Measurements from ENCODE around the gene SIK3.

The SIK3 gene

DNA sequence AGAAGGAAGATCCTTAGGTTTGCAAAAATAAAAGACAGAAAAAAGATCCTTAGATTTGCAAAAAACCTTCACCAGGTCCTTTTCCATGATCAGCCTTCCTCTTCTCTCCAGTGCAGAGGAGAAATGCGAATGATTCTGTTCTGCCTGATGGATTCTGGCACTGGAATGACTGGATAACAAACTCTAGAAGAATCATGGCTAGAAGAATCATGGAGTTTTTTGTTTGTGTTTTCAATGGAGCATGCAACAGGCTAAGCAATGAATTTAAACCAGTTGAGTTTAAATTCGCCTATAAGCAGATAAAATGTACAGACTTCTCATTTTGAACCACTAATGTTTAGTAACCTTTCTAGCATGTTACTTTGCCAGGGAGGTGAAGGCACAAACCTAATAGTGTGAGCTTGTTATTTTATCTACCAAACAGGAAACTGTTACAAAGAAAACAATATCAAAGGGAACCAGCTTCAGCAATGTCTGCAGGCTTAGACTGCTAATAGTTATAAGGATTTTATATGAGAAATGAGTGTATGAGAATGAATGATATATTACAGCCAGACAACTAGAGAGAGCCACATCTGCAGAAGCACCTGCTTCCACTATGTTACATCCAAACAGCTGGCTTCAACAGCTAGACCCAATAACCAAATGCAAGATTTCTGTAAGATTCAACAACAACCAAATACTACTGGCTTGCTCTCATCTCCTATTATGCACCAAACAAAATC is 196.1 kb downstream of the SIK3 start:
- TF ChIP-seq EZH2phosphoT487 (IDR thresholded peaks at IDR 0.05; ENCODE audit: low read length) = no peak
- TF ChIP-seq, protein P1, sequence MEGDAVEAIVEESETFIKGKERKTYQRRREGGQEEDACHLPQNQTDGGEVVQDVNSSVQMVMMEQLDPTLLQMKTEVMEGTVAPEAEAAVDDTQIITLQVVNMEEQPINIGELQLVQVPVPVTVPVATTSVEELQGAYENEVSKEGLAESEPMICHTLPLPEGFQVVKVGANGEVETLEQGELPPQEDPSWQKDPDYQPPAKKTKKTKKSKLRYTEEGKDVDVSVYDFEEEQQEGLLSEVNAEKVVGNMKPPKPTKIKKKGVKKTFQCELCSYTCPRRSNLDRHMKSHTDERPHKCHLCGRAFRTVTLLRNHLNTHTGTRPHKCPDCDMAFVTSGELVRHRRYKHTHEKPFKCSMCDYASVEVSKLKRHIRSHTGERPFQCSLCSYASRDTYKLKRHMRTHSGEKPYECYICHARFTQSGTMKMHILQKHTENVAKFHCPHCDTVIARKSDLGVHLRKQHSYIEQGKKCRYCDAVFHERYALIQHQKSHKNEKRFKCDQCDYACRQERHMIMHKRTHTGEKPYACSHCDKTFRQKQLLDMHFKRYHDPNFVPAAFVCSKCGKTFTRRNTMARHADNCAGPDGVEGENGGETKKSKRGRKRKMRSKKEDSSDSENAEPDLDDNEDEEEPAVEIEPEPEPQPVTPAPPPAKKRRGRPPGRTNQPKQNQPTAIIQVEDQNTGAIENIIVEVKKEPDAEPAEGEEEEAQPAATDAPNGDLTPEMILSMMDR (IDR thresholded peaks at IDR 0.05; ENCODE audit: low read length) = no peak
- TF ChIP-seq EZH2 (optimal IDR thresholded peaks at IDR 0.05; ENCODE audit: low read depth, low read length) = no peak
- no peak overlapping the region for H3K4me3 ChIP-seq (ENCODE audit: low read length)
- no peak for DNase-seq
- H3K79me2 ChIP-seq (ENCODE audit: low read length) = 0 out of 2 replicates have a peak, but pooled peaks cover 8% of the 10 kb centered on the region
- no peaks in the 10 kb centered on the region for H3K9me3 ChIP-seq (replicated peaks; ENCODE audit: insufficient read depth, low read length)
- H3K36me3 ChIP-seq (replicated peaks; ENCODE audit: insufficient read depth, low read length) = no peaks in the 10 kb centered on the region
- no peaks in the 10 kb centered on the region for H3F3A ChIP-seq (ENCODE audit: insufficient read depth, low read length)
- H4K20me1 ChIP-seq (ENCODE audit: insufficient read depth, low read length) = no peaks in the 10 kb centered on the region
- no peak overlapping the region for H3K4me2 ChIP-seq (ENCODE audit: low read depth, low read length)
- no peak overlapping the region for H3K9ac ChIP-seq (ENCODE audit: low read length)
- H3K9me2 ChIP-seq (replicated peaks; ENCODE audit: insufficient read depth, low read length) = no peaks in the 10 kb centered on the region
- H3K4me1 ChIP-seq (ENCODE audit: low read length) = no peaks in the 10 kb centered on the region
- no peaks in the 10 kb centered on the region for H3K27me3 ChIP-seq (replicated peaks; ENCODE audit: insufficient read depth, low read length)
- H2AFZ ChIP-seq (ENCODE audit: low read length) = no peak overlapping the region
- no peak overlapping the region for H3K27ac ChIP-seq (ENCODE audit: low read length)

DNA sequence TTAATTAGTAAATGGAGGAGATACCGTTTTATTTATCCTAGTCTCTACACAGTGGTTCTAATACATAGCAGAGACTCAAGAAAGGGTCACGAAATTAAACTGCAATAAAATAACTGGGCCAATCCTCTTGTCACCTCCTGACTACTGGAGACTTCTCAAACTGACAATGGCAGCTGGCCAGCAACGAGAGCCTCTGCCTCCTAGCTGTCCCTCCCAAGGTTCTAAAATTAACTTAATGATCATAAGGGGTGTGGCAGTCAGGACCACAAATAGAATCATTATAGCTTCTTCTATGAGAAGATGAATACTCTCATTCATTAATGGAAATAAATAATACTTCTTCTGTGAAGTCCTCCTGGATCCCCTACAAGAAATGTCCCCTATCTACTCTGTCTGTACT is 197.0 kb downstream of the SIK3 start:
- no peak overlapping the region for H3K9ac ChIP-seq (ENCODE audit: low read length)
- no peaks in the 10 kb centered on the region for H3K27me3 ChIP-seq (replicated peaks; ENCODE audit: insufficient read depth, low read length)
- 0 out of 2 replicates have a peak, but pooled peaks cover 8% of the 10 kb centered on the region for H3K79me2 ChIP-seq (ENCODE audit: low read length)
- H3K36me3 ChIP-seq (replicated peaks; ENCODE audit: insufficient read depth, low read length) = no peaks in the 10 kb centered on the region
- H3K9me2 ChIP-seq (replicated peaks; ENCODE audit: insufficient read depth, low read length) = no peaks in the 10 kb centered on the region
- no peak overlapping the region for H3K4me3 ChIP-seq (ENCODE audit: low read length)
- H4K20me1 ChIP-seq (ENCODE audit: insufficient read depth, low read length) = no peaks in the 10 kb centered on the region
- no peak for DNase-seq
- no peaks in the 10 kb centered on the region for H3K4me1 ChIP-seq (ENCODE audit: low read length)
- H3K9me3 ChIP-seq (replicated peaks; ENCODE audit: insufficient read depth, low read length) = no peaks in the 10 kb centered on the region
- H3F3A ChIP-seq (ENCODE audit: insufficient read depth, low read length) = no peaks in the 10 kb centered on the region
- H3K4me2 ChIP-seq (ENCODE audit: low read depth, low read length) = no peak overlapping the region
- H2AFZ ChIP-seq (ENCODE audit: low read length) = no peak overlapping the region
- no peak for TF ChIP-seq EZH2 (optimal IDR thresholded peaks at IDR 0.05; ENCODE audit: low read depth, low read length)
- no peak for TF ChIP-seq EZH2phosphoT487 (IDR thresholded peaks at IDR 0.05; ENCODE audit: low read length)
- TF ChIP-seq, protein P1 (IDR thresholded peaks at IDR 0.05; ENCODE audit: low read length) = no peak
- H3K27ac ChIP-seq (ENCODE audit: low read length) = no peak overlapping the region

DNA sequence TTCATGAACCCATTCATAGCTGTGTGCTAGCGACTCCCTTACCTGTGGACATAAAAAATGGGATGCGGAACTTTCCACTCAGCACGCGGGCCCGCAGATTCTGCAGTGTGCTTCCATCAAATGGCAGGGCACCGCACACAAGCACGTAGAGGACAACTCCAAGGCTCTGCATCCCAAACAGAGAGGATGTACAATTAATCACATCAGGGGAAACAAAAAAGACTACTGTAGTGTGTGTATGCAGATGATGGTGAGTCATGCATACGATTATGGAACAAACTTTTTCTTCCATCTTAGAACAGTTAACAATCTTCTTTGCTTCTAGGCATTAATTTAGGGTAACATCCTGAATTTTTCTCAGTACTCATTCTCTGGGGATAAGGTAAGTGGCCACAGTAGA is 202.0 kb downstream of the SIK3 start:
- H3K27ac ChIP-seq (ENCODE audit: low read length) = no peak overlapping the region
- H3K4me3 ChIP-seq (ENCODE audit: low read length) = no peak overlapping the region
- H3K9me3 ChIP-seq (replicated peaks; ENCODE audit: insufficient read depth, low read length) = no peaks in the 10 kb centered on the region
- no peak for DNase-seq
- H2AFZ ChIP-seq (ENCODE audit: low read length) = no peak overlapping the region
- no peaks in the 10 kb centered on the region for H3K27me3 ChIP-seq (replicated peaks; ENCODE audit: insufficient read depth, low read length)
- H3K79me2 ChIP-seq (ENCODE audit: low read length) = no peaks in the 10 kb centered on the region
- no peaks in the 10 kb centered on the region for H3K36me3 ChIP-seq (replicated peaks; ENCODE audit: insufficient read depth, low read length)
- H3K9ac ChIP-seq (ENCODE audit: low read length) = no peak overlapping the region
- TF ChIP-seq, protein P1 (IDR thresholded peaks at IDR 0.05; ENCODE audit: low read length) = no peak
- TF ChIP-seq EZH2phosphoT487 (IDR thresholded peaks at IDR 0.05; ENCODE audit: low read length) = no peak
- no peaks in the 10 kb centered on the region for H3K9me2 ChIP-seq (replicated peaks; ENCODE audit: insufficient read depth, low read length)
- no peak overlapping the region for H3K4me2 ChIP-seq (ENCODE audit: low read depth, low read length)
- no peaks in the 10 kb centered on the region; the same call in 1 of the 2 replicates for H3F3A ChIP-seq (ENCODE audit: insufficient read depth, low read length)
- no peaks in the 10 kb centered on the region for H3K4me1 ChIP-seq (ENCODE audit: low read length)
- H4K20me1 ChIP-seq (ENCODE audit: insufficient read depth, low read length) = no peaks in the 10 kb centered on the region

Data from MM.1S (cell line).